OCI-LY3 (cell line): ENCODE measurements around the gene TMEM37.

Experiments
- H2AFZ ChIP-seq: fragments of 200-600, 300-600 bp; shearing (Covaris generic); 2 replicates; pipeline ENCODE4 v1.6.0; 2014; ENCODE audit warnings: antibody characterized with exemption, low read depth, low read length
- H3K27ac ChIP-seq: fragments of 200-600, 300-600 bp; sonication (generic); 2 replicates; pipeline ENCODE4 v1.5.1; 2014; ENCODE audit warnings: mild to moderate bottlenecking, low read length, moderate library complexity, mixed read lengths
- H3K27me3 ChIP-seq: fragments of 200-600, 300-600 bp; sonication (generic); 2 replicates; pipeline ENCODE4 v1.6.1; 2014; ENCODE audit warnings: low read depth, low read length, mixed read lengths
- H3K36me3 ChIP-seq: fragments of 200-600, 300-600 bp; sonication (generic); replicated peaks from 2 replicates; pipeline ENCODE3; 2014; ENCODE audit warnings: low read depth, low read length, mixed read lengths
- H3K4me1 ChIP-seq: fragments of 300-600, 200-600 bp; sonication (generic); 2 replicates; pipeline ENCODE4 v1.6.1; 2014; ENCODE audit warnings: low read length, mixed read lengths
- H3K4me2 ChIP-seq: fragments of 200-600, 300-600 bp; sonication (generic); 2 replicates; pipeline ENCODE4 v1.6.1; 2014; ENCODE audit warnings: low read length, mixed read lengths
- H3K4me3 ChIP-seq: fragments of 300-600, 200-600 bp; sonication (generic); 2 replicates; pipeline ENCODE4 v1.5.1; 2014; ENCODE audit warnings: antibody characterized with exemption, mild to moderate bottlenecking, low read length, moderate library complexity
- H3K79me2 ChIP-seq: fragments of 300-600, 200-600 bp; shearing (Covaris generic); 2 replicates; pipeline ENCODE4 v1.6.1; 2014; ENCODE audit warnings: mild to moderate bottlenecking, low read length, mixed read lengths
- H3K9ac ChIP-seq: fragments of 300-600, 200-600 bp; shearing (Covaris generic); 2 replicates; pipeline ENCODE4 v1.6.0; 2014; ENCODE audit warnings: mild to moderate bottlenecking, low read length, moderate library complexity
- H3K9me3 ChIP-seq: fragments of 200-600, 300-600 bp; shearing (Covaris generic); 2 replicates; pipeline ENCODE4 v1.6.1; 2014; ENCODE audit warnings: low read length, mixed read lengths; ENCODE audit not compliant: insufficient read depth
- H4K20me1 ChIP-seq: fragments of 200-600, 300-600 bp; sonication (generic); 2 replicates; pipeline ENCODE4 v1.6.1; 2016; ENCODE audit warnings: low read length, mixed read lengths; ENCODE audit not compliant: insufficient read depth
- EZH2phosphoT487 ChIP-seq: fragments of 200-600 bp; shearing (Covaris generic); IDR thresholded peaks from 2 replicates; pipeline ENCODE4 v1.6.1; 2018; ENCODE audit warnings: antibody characterized with exemption, mixed run types, low read depth
- TF ChIP-seq, protein P1 (sequence below): fragments of 200-600, 300-600 bp; sonication (generic); IDR thresholded peaks from 2 replicates; pipeline ENCODE4 v1.5.1; 2014; ENCODE audit warnings: antibody characterized with exemption, low read length, low read depth

TMEM37 gene

DNA sequence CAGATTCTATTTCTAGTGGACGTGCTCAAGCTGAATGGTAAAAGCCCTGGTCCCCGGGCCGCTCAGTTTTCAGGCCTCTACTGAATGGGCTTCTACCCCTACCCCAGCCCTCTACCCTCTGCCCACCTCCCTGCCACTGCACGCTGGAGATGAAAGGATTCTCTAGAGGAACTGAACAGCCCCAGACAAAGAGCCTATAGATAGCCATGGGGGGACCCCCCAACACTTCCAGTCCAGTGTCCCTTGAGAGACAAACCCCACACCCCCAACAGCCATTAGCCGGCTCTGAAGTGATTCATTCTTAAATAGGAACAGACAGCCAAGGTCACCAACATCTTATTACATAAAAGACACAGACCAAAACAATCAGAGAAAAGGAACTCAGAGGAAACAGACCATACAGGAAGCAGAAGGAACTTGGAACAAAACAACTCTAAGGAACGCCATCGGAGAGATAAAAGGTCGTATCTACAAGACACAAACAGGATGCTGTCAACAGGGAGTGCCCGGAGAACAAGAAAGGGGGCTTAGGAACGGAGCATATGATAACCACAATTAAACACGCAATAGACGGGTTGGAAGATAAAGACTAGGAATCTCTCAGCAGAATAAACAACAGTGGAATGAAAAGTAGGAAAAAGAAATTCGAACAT is 23.5 kb downstream of the TMEM37 start:
- H3K27ac ChIP-seq, result no peak overlapping the region
- H3K4me1 ChIP-seq, result no peaks in the 10 kb centered on the region
- TF ChIP-seq, protein P1, sequence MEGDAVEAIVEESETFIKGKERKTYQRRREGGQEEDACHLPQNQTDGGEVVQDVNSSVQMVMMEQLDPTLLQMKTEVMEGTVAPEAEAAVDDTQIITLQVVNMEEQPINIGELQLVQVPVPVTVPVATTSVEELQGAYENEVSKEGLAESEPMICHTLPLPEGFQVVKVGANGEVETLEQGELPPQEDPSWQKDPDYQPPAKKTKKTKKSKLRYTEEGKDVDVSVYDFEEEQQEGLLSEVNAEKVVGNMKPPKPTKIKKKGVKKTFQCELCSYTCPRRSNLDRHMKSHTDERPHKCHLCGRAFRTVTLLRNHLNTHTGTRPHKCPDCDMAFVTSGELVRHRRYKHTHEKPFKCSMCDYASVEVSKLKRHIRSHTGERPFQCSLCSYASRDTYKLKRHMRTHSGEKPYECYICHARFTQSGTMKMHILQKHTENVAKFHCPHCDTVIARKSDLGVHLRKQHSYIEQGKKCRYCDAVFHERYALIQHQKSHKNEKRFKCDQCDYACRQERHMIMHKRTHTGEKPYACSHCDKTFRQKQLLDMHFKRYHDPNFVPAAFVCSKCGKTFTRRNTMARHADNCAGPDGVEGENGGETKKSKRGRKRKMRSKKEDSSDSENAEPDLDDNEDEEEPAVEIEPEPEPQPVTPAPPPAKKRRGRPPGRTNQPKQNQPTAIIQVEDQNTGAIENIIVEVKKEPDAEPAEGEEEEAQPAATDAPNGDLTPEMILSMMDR, result no peak
- no peak for TF ChIP-seq EZH2phosphoT487
- no peaks in the 10 kb centered on the region for H3K9me3 ChIP-seq
- H3K4me2 ChIP-seq, result no peak overlapping the region
- no peak overlapping the region for H3K9ac ChIP-seq
- H3K79me2 ChIP-seq, result no peaks in the 10 kb centered on the region
- H2AFZ ChIP-seq, result no peak overlapping the region
- no peaks in the 10 kb centered on the region for H4K20me1 ChIP-seq
- H3K27me3 ChIP-seq, result peaks cover 4% of the 10 kb centered on the region; the same call in 1 of the 2 replicates
- H3K4me3 ChIP-seq, result no peak overlapping the region
- H3K36me3 ChIP-seq, result no peaks in the 10 kb centered on the region

DNA sequence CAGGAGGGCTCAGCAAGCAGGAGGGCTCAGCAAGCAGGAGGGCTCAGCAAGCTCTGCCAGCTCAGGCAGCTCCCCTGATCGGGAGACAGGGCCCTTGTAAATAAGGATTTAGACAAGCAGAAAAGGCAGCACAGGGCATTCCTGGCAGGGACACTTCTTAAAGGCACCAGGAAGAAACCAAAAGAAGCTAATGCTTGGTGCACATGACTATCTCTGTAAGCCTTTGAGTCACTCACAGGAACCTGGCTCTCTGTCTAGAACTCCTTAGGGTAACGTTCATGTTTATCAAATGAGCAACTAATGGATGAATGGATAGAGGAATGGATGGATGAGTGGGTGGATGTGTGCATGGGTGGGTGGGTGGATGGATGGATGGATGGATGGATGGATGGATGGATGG is 28.4 kb downstream of the TMEM37 start:
- peaks cover 3% of the 10 kb centered on the region; the same call in 1 of the 2 replicates for H3K27me3 ChIP-seq
- no peak overlapping the region for H3K4me2 ChIP-seq
- H3K9ac ChIP-seq, result no peak overlapping the region
- no peaks in the 10 kb centered on the region for H3K4me1 ChIP-seq
- no peaks in the 10 kb centered on the region for H3K79me2 ChIP-seq
- no peak overlapping the region for H3K4me3 ChIP-seq
- no peak overlapping the region for H2AFZ ChIP-seq
- no peaks in the 10 kb centered on the region for H4K20me1 ChIP-seq
- no peak overlapping the region for H3K27ac ChIP-seq
- no peak for TF ChIP-seq EZH2phosphoT487
- TF ChIP-seq, protein P1, result no peak
- no peaks in the 10 kb centered on the region for H3K36me3 ChIP-seq
- H3K9me3 ChIP-seq, result no peaks in the 10 kb centered on the region

DNA sequence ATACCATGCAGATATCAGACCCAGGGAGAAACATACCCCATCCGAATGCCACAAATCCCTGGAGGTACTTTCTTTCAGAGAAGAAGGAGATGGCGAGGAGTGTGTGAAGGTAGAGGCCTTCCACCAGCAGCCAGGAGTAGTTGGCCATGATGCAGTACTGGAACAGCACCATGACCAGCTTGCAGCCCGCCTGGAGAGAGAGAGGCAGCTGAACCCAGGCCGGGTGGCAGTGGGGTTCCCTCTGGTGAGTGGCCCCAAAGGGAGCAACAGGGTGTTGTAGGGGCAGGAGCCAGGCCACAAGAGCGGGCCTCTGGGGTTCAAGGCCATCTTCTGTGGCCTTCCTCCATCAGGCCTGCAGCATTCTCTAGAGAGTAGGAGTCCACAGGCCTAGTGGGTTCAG is 30.2 kb downstream of the TMEM37 start:
- H3K9me3 ChIP-seq, result no peaks in the 10 kb centered on the region
- H3K27me3 ChIP-seq, result no peaks in the 10 kb centered on the region
- no peaks in the 10 kb centered on the region for H3K36me3 ChIP-seq
- no peak overlapping the region for H3K4me2 ChIP-seq
- no peaks in the 10 kb centered on the region for H3K79me2 ChIP-seq
- no peak overlapping the region for H3K9ac ChIP-seq
- H3K4me1 ChIP-seq, result no peaks in the 10 kb centered on the region
- no peaks in the 10 kb centered on the region for H4K20me1 ChIP-seq
- no peak overlapping the region for H2AFZ ChIP-seq
- TF ChIP-seq, protein P1, result no peak
- TF ChIP-seq EZH2phosphoT487, result no peak
- H3K4me3 ChIP-seq, result no peak overlapping the region
- no peak overlapping the region for H3K27ac ChIP-seq

DNA sequence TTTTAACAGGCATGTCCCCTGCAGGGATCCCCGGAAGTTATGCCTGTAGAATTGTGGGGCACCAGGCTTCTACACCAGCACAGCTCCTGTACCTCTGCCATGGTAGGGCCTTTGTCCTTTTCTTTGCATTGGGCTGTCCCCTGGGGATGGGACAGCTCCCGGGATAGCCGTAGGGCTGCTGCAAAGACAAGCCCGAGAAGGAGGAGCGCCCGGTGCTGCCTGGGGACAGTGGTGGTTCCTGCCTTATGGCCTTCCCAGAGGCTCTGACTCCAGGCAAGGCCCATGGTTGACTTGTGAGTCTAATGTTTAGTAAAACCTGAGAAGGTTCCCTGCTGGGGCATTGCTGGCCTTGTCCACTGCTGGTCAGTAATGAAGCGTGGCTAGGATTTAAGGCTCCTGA is 30.9 kb downstream of the TMEM37 start:
- Histone ChIP-seq H3K4me2 (no peak overlapping the region), H3K27ac (no peak overlapping the region), H3K4me3 (no peak overlapping the region), H3K4me1 (no peaks in the 10 kb centered on the region), H3K36me3 (no peaks in the 10 kb centered on the region), H4K20me1 (no peaks in the 10 kb centered on the region), H3K79me2 (no peaks in the 10 kb centered on the region), H3K9me3 (no peaks in the 10 kb centered on the region), H3K27me3 (no peaks in the 10 kb centered on the region), H3K9ac (no peak overlapping the region), H2AFZ (no peak overlapping the region)
- TF ChIP-seq, protein P1, result no peak
- no peak for TF ChIP-seq EZH2phosphoT487
